Hepatocyte (in vitro differentiated cells): ENCODE results near the gene PPP1CA. TPM values are rescaled to one million over a fixed set of nuclear protein-coding genes. Genes with fewer than 3 reads are reported as not detected.

Experiments
- DNase-seq: peaks from one replicate; pipeline ENCODE4 v3.0.0-alpha.2; 2016; ENCODE audit warnings: low spot score
- H2AFZ ChIP-seq: fragments of 200-600 bp; sonication (generic); 2 replicates; pipeline ENCODE4 v1.6.0; 2016; ENCODE audit warnings: antibody characterized with exemption, mild to moderate bottlenecking
- H3K27ac ChIP-seq: fragments of 200-600 bp; sonication (generic); 2 replicates; pipeline ENCODE4 v1.5.1; 2016; ENCODE audit warnings: mild to moderate bottlenecking
- H3K27me3 ChIP-seq: fragments of 200-600 bp; sonication (generic); 2 replicates; pipeline ENCODE4 v1.6.1; 2016
- H3K36me3 ChIP-seq: fragments of 200-600 bp; sonication (generic); replicated peaks from 2 replicates; pipeline ENCODE4 v1.5.1; 2016; ENCODE audit warnings: low read depth; ENCODE audit not compliant: insufficient read depth
- H3K4me1 ChIP-seq: fragments of 200-600 bp; sonication (generic); 2 replicates; pipeline ENCODE4 v1.5.1; 2016; ENCODE audit warnings: mild to moderate bottlenecking, moderate library complexity; ENCODE audit not compliant: insufficient read depth
- H3K4me2 ChIP-seq: fragments of 200-600 bp; sonication (generic); 2 replicates; pipeline ENCODE4 v1.6.0; 2016
- H3K4me3 ChIP-seq: fragments of 200-600 bp; sonication (generic); 2 replicates; pipeline ENCODE4 v1.5.1; 2016; ENCODE audit warnings: mild to moderate bottlenecking
- H3K79me2 ChIP-seq: fragments of 200-600 bp; sonication (generic); 2 replicates; pipeline ENCODE4 v1.6.0; 2017; ENCODE audit warnings: mild to moderate bottlenecking
- H3K9me2 ChIP-seq: fragments of 200-600 bp; sonication (generic); replicated peaks from 2 replicates; pipeline ENCODE4 v1.6.0; 2017; ENCODE audit warnings: mild to moderate bottlenecking; ENCODE audit not compliant: insufficient read depth
- H3K9me3 ChIP-seq: fragments of 200-600 bp; sonication (generic); 2 replicates; pipeline ENCODE4 v1.5.1; 2016; ENCODE audit warnings: low read depth, mild to moderate bottlenecking
- H4K20me1 ChIP-seq: fragments of 200-600 bp; sonication (generic); 2 replicates; pipeline ENCODE4 v1.6.0; 2016; ENCODE audit warnings: mild to moderate bottlenecking; ENCODE audit not compliant: insufficient read depth, poor library complexity, severe bottlenecking
- CTCF ChIP-seq: fragments of 200-600 bp; sonication (generic); IDR thresholded peaks from 2 replicates; pipeline ENCODE4 v1.5.1; 2016; ENCODE audit warnings: antibody characterized with exemption, mild to moderate bottlenecking; ENCODE audit not compliant: poor library complexity
- EZH2 ChIP-seq: fragments of 200-600 bp; sonication (generic); IDR thresholded peaks from 2 replicates; pipeline ENCODE4 v1.6.1; 2016; ENCODE audit warnings: antibody characterized with exemption, mild to moderate bottlenecking, borderline replicate concordance
- EZH2phosphoT487 ChIP-seq: fragments of 200-600 bp; sonication (generic); IDR thresholded peaks from one replicate; pipeline ENCODE4 v1.6.1; 2018; ENCODE audit warnings: antibody characterized with exemption, mild to moderate bottlenecking, low read depth, moderate library complexity; ENCODE audit not compliant: unreplicated experiment, severe bottlenecking
- WGBS: methylation state at CpG from one replicate; pipeline ENCODE4 v1.1.6; 2016; ENCODE audit warnings: low lambda C conversion rate; ENCODE audit errors: missing lambda C conversion rate; 5-methylcytosine and 5-hydroxymethylcytosine counted together
- polyA plus RNA-seq: library from polyadenylated mRNA; unstranded; fragments of >200 nt; fragmentation: Nextera tagmentation; extraction: Ambion mirVana; gene quantifications from 2 replicates; pipeline ENCODE4 v1.2.1, GENCODE V29; 2016
- total RNA-seq: library from RNA; depleted of rRNA; stranded (reverse); fragments of >200 nt; gene quantifications from 2 replicates; pipeline ENCODE4 v1.2.3, GENCODE V29; 2014

Gene PPP1CA
- total and polyA plus RNA-seq, 2 experiments from 2014 or later = 146 to 242 TPM

DNA sequence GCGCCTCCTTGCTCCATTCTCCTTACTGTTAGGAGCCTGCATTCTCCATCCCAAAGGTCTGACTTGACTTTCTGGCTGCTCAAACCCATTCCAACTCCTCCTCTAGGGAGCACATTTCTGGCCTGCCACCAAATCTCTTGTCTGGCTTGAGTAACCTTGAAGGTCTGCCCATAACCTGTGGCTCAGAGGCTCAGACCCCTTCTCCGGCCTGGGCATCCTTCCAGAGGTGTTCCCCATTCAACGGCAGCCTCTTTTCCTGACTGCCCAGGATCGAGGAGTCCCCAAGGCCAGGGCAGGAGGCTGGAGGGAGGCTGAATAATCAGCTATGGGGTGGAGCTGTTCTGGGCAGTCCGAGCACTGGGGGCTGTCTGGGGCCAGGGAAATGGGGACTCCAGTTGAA, 7.7 kb downstream of the PPP1CA start:
- no peaks in the 10 kb centered on the region for H4K20me1 ChIP-seq
- no peak for TF ChIP-seq EZH2phosphoT487
- no peak for TF ChIP-seq EZH2
- TF ChIP-seq CTCF = no peak
- no peaks in the 10 kb centered on the region for H3K9me2 ChIP-seq
- peaks cover 21% of the 10 kb centered on the region for H3K79me2 ChIP-seq
- no peak overlapping the region for H3K27ac ChIP-seq
- no peaks in the 10 kb centered on the region for H3K36me3 ChIP-seq
- no peak overlapping the region for H3K4me2 ChIP-seq
- no peaks in the 10 kb centered on the region for H3K9me3 ChIP-seq
- no peak overlapping the region for H2AFZ ChIP-seq
- H3K4me1 ChIP-seq = peaks cover 6% of the 10 kb centered on the region
- DNase-seq = no peak
- H3K4me3 ChIP-seq = no peak overlapping the region
- WGBS = 96% methylated on average over 5 of the region's 5 CpGs
- H3K27me3 ChIP-seq = no peaks in the 10 kb centered on the region

DNA sequence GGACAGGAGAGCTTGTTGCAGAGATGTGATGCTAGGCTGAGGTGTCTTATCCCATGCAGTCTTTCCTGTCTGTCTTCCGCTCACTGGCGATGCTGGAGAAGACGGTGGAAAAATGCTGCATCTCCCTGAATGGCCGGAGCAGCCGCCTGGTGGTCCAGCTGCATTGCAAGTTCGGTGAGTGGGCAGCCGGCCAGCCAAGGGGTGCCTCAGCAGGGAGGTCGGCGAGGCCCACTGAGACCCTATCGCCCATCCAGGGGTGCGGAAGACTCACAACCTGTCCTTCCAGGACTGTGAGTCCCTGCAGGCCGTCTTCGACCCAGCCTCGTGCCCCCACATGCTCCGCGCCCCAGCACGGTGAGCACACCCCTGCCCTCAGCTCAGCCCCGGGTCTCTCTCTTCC, 8.2 kb downstream of the PPP1CA start:
- H3K4me1 ChIP-seq = peaks cover 6% of the 10 kb centered on the region
- WGBS = 97% methylated on average over 18 of the region's 18 CpGs
- no peak overlapping the region for H2AFZ ChIP-seq
- H3K27me3 ChIP-seq = no peaks in the 10 kb centered on the region
- TF ChIP-seq CTCF = no peak
- TF ChIP-seq EZH2phosphoT487 = no peak
- TF ChIP-seq EZH2 = no peak
- H3K9me3 ChIP-seq = no peaks in the 10 kb centered on the region
- no peak overlapping the region for H3K4me2 ChIP-seq
- no peak for DNase-seq
- no peaks in the 10 kb centered on the region for H3K36me3 ChIP-seq
- peaks cover 21% of the 10 kb centered on the region for H3K79me2 ChIP-seq
- H3K4me3 ChIP-seq = no peak overlapping the region
- H3K9me2 ChIP-seq = no peaks in the 10 kb centered on the region
- H4K20me1 ChIP-seq = no peaks in the 10 kb centered on the region
- no peak overlapping the region for H3K27ac ChIP-seq

GRCh38 chr11:67392183-67392715, 9.4 kb downstream of the PPP1CA start:
- Histone ChIP-seq H2AFZ (peak overlapping the region; percentile 61), H4K20me1 (no peaks in the 10 kb centered on the region), H3K9me2 (no peaks in the 10 kb centered on the region), H3K36me3 (no peaks in the 10 kb centered on the region), H3K4me1 (peaks cover 6% of the 10 kb centered on the region), H3K9me3 (no peaks in the 10 kb centered on the region), H3K27ac (peak overlapping the region; percentile 74), H3K27me3 (no peaks in the 10 kb centered on the region), H3K4me2 (peak overlapping the region; percentile 95), H3K4me3 (peak overlapping the region; percentile 73), H3K79me2 (peaks cover 21% of the 10 kb centered on the region)
- DNase-seq = peak; percentile 47
- TF ChIP-seq EZH2 = no peak
- no peak for TF ChIP-seq CTCF
- no peak for TF ChIP-seq EZH2phosphoT487
- 12% methylated on average over 22 of the region's 31 CpGs for WGBS
